Endodermal cell (in vitro differentiated cells): Measurements from ENCODE around the gene CYYR1. TPM values are rescaled to one million over a fixed set of nuclear protein-coding genes. Genes with fewer than 3 reads are reported as not detected.

Source experiments
- DNase-seq: peaks from one replicate; pipeline ENCODE4 v3.0.0-alpha.2; 2017
- H3K27ac ChIP-seq: 2 replicates; pipeline ENCODE4 v1.5.1; 2013; ENCODE audit warnings: mild to moderate bottlenecking, low read depth, low read length, moderate library complexity
- H3K27me3 ChIP-seq: 2 replicates; pipeline ENCODE4 v1.6.1; 2013; ENCODE audit warnings: mild to moderate bottlenecking, low read length, moderate library complexity; ENCODE audit not compliant: insufficient read depth, control insufficient read depth, poor library complexity, severe bottlenecking
- H3K36me3 ChIP-seq: 2 replicates; pipeline ENCODE4 v1.7.0; 2013; ENCODE audit warnings: mild to moderate bottlenecking, low read length, moderate library complexity; ENCODE audit not compliant: control insufficient read depth, insufficient read depth
- H3K4me1 ChIP-seq: one replicate; pipeline ENCODE4 v1.7.0; 2013; ENCODE audit warnings: low read length; ENCODE audit not compliant: control insufficient read depth, insufficient read depth
- H3K4me3 ChIP-seq: 2 replicates; pipeline ENCODE4 v1.5.1; 2013; ENCODE audit warnings: mild to moderate bottlenecking, low read length, moderate library complexity
- H3K9ac ChIP-seq: 2 replicates; pipeline ENCODE4 v1.6.1; 2013; ENCODE audit warnings: mild to moderate bottlenecking, low read length, moderate library complexity; ENCODE audit not compliant: poor library complexity, severe bottlenecking; ENCODE audit errors: extremely low read depth
- H3K9me3 ChIP-seq: 2 replicates; pipeline ENCODE4 v1.6.1; 2013; ENCODE audit warnings: mild to moderate bottlenecking, low read length, moderate library complexity; ENCODE audit not compliant: control insufficient read depth
- H3K27ac Mint-ChIP-seq: 2 replicates; pipeline ENCODE4 v1.8.0; 2020; ENCODE audit warnings: mixed read lengths
- H3K27me3 Mint-ChIP-seq: 2 replicates; pipeline ENCODE4 v1.8.0; 2021; ENCODE audit warnings: mild to moderate bottlenecking, mixed read lengths; ENCODE audit not compliant: insufficient read depth
- H3K36me3 Mint-ChIP-seq: 2 replicates; pipeline ENCODE4 v1.8.0; 2020; ENCODE audit warnings: low read depth, mixed read lengths
- H3K4me1 Mint-ChIP-seq: 2 replicates; pipeline ENCODE4 v1.8.0; 2020; ENCODE audit warnings: mixed read lengths
- H3K4me3 Mint-ChIP-seq: 2 replicates; pipeline ENCODE4 v1.8.0; 2020; ENCODE audit warnings: mild to moderate bottlenecking, moderate library complexity, mixed read lengths
- H3K9me3 Mint-ChIP-seq: 2 replicates; pipeline ENCODE4 v1.8.0; 2020; ENCODE audit warnings: mild to moderate bottlenecking, mixed read lengths
- WGBS, 2 experiments: methylation state at CpG; one replicate each; pipeline versions ENCODE4 v1.1.5 to v1.1.7; 2013; ENCODE audit warnings: missing lambda C conversion rate in 2 of 2, mixed read lengths in 1 of 2; ENCODE audit not compliant: insufficient coverage in 1 of 2, insufficient read length in 1 of 2; 5-methylcytosine and 5-hydroxymethylcytosine counted together
- total RNA-seq, 2 donors: library from RNA; stranded (reverse); fragmentation: NEBNext Ultra II Directional in 1 of 2; extraction: Animal tissue kit (Norgen Biotek cat#: 25700) in 1 of 2; gene quantifications; 2 replicates in 1 of 2; 3 replicates in 1 of 2; pipeline ENCODE4 v1.2.1, GENCODE V29; 2021
- TF ChIP-seq, protein P1 (sequence below): fragments of 200-600 bp; sonication (generic); conservative IDR thresholded peaks from 2 replicates; pipeline ENCODE4 v1.5.0; 2021; ENCODE audit warnings: antibody characterized with exemption, mild to moderate bottlenecking

Gene CYYR1
- total RNA-seq, 2 donors from 2014 or later: 16.8 to 16.9 TPM

- DNase-seq: no peak
- H3K36me3 Mint-ChIP-seq: peaks cover 3% of the 10 kb centered on the region
- no peak overlapping the region for H3K9ac ChIP-seq
- no peak overlapping the region for H3K27ac Mint-ChIP-seq
- TF ChIP-seq, protein P1, sequence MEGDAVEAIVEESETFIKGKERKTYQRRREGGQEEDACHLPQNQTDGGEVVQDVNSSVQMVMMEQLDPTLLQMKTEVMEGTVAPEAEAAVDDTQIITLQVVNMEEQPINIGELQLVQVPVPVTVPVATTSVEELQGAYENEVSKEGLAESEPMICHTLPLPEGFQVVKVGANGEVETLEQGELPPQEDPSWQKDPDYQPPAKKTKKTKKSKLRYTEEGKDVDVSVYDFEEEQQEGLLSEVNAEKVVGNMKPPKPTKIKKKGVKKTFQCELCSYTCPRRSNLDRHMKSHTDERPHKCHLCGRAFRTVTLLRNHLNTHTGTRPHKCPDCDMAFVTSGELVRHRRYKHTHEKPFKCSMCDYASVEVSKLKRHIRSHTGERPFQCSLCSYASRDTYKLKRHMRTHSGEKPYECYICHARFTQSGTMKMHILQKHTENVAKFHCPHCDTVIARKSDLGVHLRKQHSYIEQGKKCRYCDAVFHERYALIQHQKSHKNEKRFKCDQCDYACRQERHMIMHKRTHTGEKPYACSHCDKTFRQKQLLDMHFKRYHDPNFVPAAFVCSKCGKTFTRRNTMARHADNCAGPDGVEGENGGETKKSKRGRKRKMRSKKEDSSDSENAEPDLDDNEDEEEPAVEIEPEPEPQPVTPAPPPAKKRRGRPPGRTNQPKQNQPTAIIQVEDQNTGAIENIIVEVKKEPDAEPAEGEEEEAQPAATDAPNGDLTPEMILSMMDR: no peak
- H3K27ac ChIP-seq: no peak overlapping the region
- peaks cover 3% of the 10 kb centered on the region for H3K9me3 Mint-ChIP-seq
- H3K4me1 Mint-ChIP-seq: peaks cover 27% of the 10 kb centered on the region
- H3K4me3 ChIP-seq: no peak overlapping the region
- peaks cover 11% of the 10 kb centered on the region for H3K9me3 ChIP-seq
- no peaks in the 10 kb centered on the region for H3K36me3 ChIP-seq
- no peaks in the 10 kb centered on the region for H3K27me3 ChIP-seq
- no peaks in the 10 kb centered on the region for H3K27me3 Mint-ChIP-seq
- peaks cover 5% of the 10 kb centered on the region for H3K4me1 ChIP-seq
- 87% methylated on average over 2 of the region's 2 CpGs; no CpG with 5 or more reads in 1 of the 2 experiments for WGBS, 2 experiments
- H3K4me3 Mint-ChIP-seq: no peak overlapping the region
Measured at GRCh38 chr21:26441149-26441548, 131.9 kb downstream of the CYYR1 start.

GRCh38 chr21:26438976-26439375 is 134.1 kb downstream of the CYYR1 start:
- peaks cover 3% of the 10 kb centered on the region for H3K9me3 Mint-ChIP-seq

DNA sequence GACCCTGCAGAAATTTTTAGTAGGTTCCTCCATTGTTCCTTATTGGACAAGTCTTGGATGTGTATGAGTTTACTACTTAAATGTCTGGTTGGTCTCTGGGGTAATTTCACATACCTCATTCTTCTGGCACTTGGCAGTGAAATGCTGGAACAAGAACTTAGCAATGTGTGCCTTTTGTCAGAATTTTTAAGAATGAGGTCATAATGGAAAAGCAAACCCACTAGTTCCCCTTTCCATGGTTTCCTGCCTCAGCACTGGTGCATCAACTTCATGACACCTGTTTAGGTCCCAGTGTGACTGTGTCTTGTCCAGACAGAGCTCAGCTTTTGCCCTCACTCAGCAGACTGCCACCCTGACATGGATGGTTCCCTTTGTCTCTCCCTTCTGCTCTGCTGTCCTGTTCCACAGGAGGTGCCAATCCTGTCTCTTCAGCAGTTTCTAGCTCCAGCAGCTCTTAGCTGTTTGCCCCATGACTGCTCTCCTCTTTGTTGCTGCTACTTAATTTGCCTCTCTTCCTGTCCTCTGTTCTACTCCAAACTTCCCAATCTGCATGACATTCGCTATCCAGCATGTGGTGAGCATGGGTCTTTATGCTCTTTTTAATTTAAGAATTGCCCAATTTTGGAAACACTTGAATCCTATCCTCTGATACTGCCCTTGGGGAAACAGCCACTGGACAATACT is 135.6 kb downstream of the CYYR1 start:
- H3K4me1 ChIP-seq: peaks cover 5% of the 10 kb centered on the region
- no peak overlapping the region for H3K4me3 ChIP-seq
- Mint-ChIP-seq H3K4me3 (no peak overlapping the region), H3K27me3 (no peaks in the 10 kb centered on the region), H3K4me1 (peaks cover 22% of the 10 kb centered on the region), H3K27ac (no peak overlapping the region), H3K9me3 (peaks cover 3% of the 10 kb centered on the region), H3K36me3 (peaks cover 3% of the 10 kb centered on the region)
- no peaks in the 10 kb centered on the region for H3K27me3 ChIP-seq
- peaks cover 11% of the 10 kb centered on the region for H3K9me3 ChIP-seq
- H3K9ac ChIP-seq: no peak overlapping the region
- no peak for DNase-seq
- no peaks in the 10 kb centered on the region for H3K36me3 ChIP-seq
- 90% methylated on average over 1 of the region's 1 CpG; no CpG with 5 or more reads in 1 of the 2 experiments for WGBS, 2 experiments
- H3K27ac ChIP-seq: no peak overlapping the region
- TF ChIP-seq, protein P1: no peak

More at GRCh38 chr21:26438976-26439375, 134.1 kb downstream of the CYYR1 start:
- Histone ChIP-seq H3K9ac (no peak overlapping the region), H3K27ac (no peak overlapping the region), H3K36me3 (no peaks in the 10 kb centered on the region), H3K4me3 (no peak overlapping the region), H3K27me3 (no peaks in the 10 kb centered on the region), H3K4me1 (peaks cover 5% of the 10 kb centered on the region), H3K9me3 (peaks cover 11% of the 10 kb centered on the region)
- H3K4me3 Mint-ChIP-seq: no peak overlapping the region
- no peak overlapping the region for H3K27ac Mint-ChIP-seq
- no peak for DNase-seq
- TF ChIP-seq, protein P1: no peak
- peaks cover 22% of the 10 kb centered on the region for H3K4me1 Mint-ChIP-seq
- H3K36me3 Mint-ChIP-seq: peaks cover 3% of the 10 kb centered on the region
- no peaks in the 10 kb centered on the region for H3K27me3 Mint-ChIP-seq
